ENCODE data around the gene SPCS2. TPM values are rescaled to one million over a fixed set of nuclear protein-coding genes. Genes with fewer than 3 reads are reported as not detected.

Gene SPCS2
- total and polyA plus RNA-seq, 2 experiments from 2014 or later: 51.1 to 370 TPM

DNA sequence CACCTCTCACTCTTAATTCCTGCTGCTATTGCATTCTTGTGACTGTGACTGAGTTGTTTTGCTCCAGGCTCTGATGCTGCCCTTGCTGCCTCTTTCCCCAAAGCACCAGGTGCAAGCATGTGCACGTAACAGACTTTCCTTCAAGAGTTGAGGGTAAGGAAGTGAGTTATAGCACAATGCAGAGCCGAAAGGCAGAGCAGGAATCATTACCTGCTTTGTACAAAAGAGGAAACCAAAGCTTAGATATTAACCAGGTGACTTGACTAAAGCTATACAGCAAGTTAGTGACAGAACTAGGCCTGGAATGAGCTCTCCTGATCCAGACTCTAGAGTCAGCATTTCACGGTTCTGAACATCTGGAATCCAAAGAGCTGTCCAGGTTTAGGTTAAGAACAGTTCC, 73.2 kb downstream of the SPCS2 start:
- 56 to 58% methylated on average over 3 of the region's 3 CpGs for WGBS, 2 experiments (ENCODE audit: low coverage in 1 of 2, low lambda C conversion rate in 2 of 2, missing lambda C conversion rate in 2 of 2)
- no peak overlapping the region for H3K4me3 ChIP-seq
- H3K9me2 ChIP-seq (ENCODE audit: insufficient read depth): no peaks in the 10 kb centered on the region
- no peaks in the 10 kb centered on the region for H3K9me3 ChIP-seq (ENCODE audit: low read depth)
- in situ Hi-C loops (cut with MboI): no loop called here
- H3K36me3 ChIP-seq (ENCODE audit: low read depth): no peaks in the 10 kb centered on the region
- H3K27ac ChIP-seq: no peak overlapping the region
- H3K79me2 ChIP-seq (ENCODE audit: insufficient read depth): no peaks in the 10 kb centered on the region
- no peak for TF ChIP-seq EZH2 (IDR thresholded peaks at IDR 0.05; ENCODE audit: insufficient read depth, poor library complexity, severe bottlenecking)
- TF ChIP-seq EZH2phosphoT487 (IDR thresholded peaks at IDR 0.05; ENCODE audit: insufficient read depth, low read depth): no peak
- no peaks in the 10 kb centered on the region for H3K4me1 ChIP-seq (ENCODE audit: insufficient read depth)
- H3K4me2 ChIP-seq (ENCODE audit: unreplicated experiment): no peak overlapping the region
- no peaks in the 10 kb centered on the region for H3K27me3 ChIP-seq (replicated peaks; ENCODE audit: insufficient read depth)
- no peaks in the 10 kb centered on the region for H3F3A ChIP-seq (ENCODE audit: insufficient read depth)
- no peak overlapping the region for H2AFZ ChIP-seq
- no peaks in the 10 kb centered on the region for H4K20me1 ChIP-seq (ENCODE audit: insufficient read depth)
- no peak for DNase-seq
- H3K9ac ChIP-seq: no peak overlapping the region

DNA sequence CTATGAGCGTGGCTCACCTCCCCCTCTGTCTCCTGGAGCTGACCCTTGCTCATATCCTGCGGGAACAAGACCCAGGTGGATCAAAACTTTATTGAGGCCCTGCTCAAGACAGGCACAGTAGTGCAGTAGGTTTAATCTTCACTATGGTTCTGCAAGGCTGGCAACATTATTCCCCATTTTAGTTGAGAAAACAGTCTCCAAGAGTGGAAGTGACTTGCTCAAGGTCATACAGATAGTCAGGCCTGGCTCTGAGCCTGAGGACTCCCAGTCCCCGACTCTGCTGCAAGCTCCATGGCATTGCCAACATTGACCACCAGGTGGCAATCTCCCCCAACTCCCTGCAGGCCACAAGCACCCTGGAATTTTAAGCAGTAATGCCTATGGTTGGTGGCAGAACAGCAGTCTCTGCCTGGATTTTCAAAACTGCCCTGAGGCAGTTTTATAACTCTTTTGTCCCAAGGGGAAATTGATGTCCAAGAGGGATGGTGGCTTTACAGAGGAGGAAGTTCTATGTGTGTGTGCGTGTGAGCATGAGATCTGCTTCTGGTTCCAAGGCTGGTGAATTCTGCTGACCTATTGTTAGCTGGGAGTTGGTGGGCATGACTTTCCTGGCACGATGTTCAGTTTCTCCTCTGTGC, 73.8 kb downstream of the SPCS2 start:
- DNase-seq: peak; percentile 83
- Histone ChIP-seq H3K9me2 (ENCODE audit: insufficient read depth) (no peaks in the 10 kb centered on the region), H3K4me3 (no peak overlapping the region), H3K79me2 (ENCODE audit: insufficient read depth) (no peaks in the 10 kb centered on the region), H3K4me2 (ENCODE audit: unreplicated experiment) (no peak overlapping the region), H2AFZ (no peak overlapping the region), H3K27ac (no peak overlapping the region), H4K20me1 (ENCODE audit: insufficient read depth) (no peaks in the 10 kb centered on the region), H3K9me3 (ENCODE audit: low read depth) (no peaks in the 10 kb centered on the region), H3K4me1 (ENCODE audit: insufficient read depth) (no peaks in the 10 kb centered on the region), H3K9ac (no peak overlapping the region), H3K27me3 (replicated peaks; ENCODE audit: insufficient read depth) (no peaks in the 10 kb centered on the region), H3F3A (ENCODE audit: insufficient read depth) (no peaks in the 10 kb centered on the region), H3K36me3 (ENCODE audit: low read depth) (no peaks in the 10 kb centered on the region)
- 36 to 37% methylated on average over 5 of the region's 5 CpGs for WGBS, 2 experiments (ENCODE audit: low coverage in 1 of 2, low lambda C conversion rate in 2 of 2, missing lambda C conversion rate in 2 of 2)
- TF ChIP-seq EZH2phosphoT487 (IDR thresholded peaks at IDR 0.05; ENCODE audit: insufficient read depth, low read depth): no peak
- TF ChIP-seq EZH2 (IDR thresholded peaks at IDR 0.05; ENCODE audit: insufficient read depth, poor library complexity, severe bottlenecking): no peak
- in situ Hi-C loops (cut with MboI): no loop called here

DNA sequence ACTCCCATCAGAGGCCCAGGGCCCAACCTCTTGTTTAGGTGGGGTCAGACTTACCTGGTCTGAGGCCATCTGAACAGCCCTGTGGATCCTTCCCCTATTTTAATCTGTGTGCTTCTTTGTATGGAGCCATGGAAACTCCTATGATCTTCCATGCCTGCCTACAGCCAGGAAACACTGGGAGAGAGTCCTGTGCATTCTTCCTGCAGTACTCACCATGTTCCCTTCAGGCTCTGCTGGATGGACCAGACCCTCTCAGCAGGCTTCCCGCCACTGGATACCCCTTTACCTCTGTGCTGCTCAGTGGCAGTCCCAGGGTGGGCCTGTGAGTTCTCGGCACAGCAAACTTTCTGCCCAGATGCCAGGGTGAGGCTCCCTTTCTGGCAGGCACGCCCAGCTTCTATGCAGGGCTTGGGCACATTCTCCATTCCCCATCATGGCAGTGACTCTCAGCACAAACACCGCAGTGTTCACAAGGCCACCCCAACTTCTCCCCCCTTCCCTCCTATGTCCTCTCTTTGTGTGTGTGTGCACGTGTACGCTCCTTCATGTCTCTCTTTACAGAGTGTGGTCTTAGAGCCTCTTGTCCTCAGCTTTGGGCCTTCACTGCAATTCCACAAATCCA, 74.5 kb downstream of the SPCS2 start:
- no peak for DNase-seq
- no peak for TF ChIP-seq EZH2 (IDR thresholded peaks at IDR 0.05; ENCODE audit: insufficient read depth, poor library complexity, severe bottlenecking)
- H3K27me3 ChIP-seq (replicated peaks; ENCODE audit: insufficient read depth): no peaks in the 10 kb centered on the region
- no peaks in the 10 kb centered on the region for H3F3A ChIP-seq (ENCODE audit: insufficient read depth)
- no peak overlapping the region for H3K4me2 ChIP-seq (ENCODE audit: unreplicated experiment)
- no peaks in the 10 kb centered on the region for H3K4me1 ChIP-seq (ENCODE audit: insufficient read depth)
- no peak overlapping the region for H2AFZ ChIP-seq
- in situ Hi-C loops (cut with MboI): no loop called here
- WGBS, 2 experiments (ENCODE audit: low coverage in 1 of 2, low lambda C conversion rate in 2 of 2, missing lambda C conversion rate in 2 of 2): 77 to 81% methylated on average over 6 of the region's 6 CpGs
- no peak overlapping the region for H3K9ac ChIP-seq
- H3K4me3 ChIP-seq: no peak overlapping the region
- H3K9me2 ChIP-seq (ENCODE audit: insufficient read depth): no peaks in the 10 kb centered on the region
- H3K79me2 ChIP-seq (ENCODE audit: insufficient read depth): no peaks in the 10 kb centered on the region
- H4K20me1 ChIP-seq (ENCODE audit: insufficient read depth): no peaks in the 10 kb centered on the region
- no peaks in the 10 kb centered on the region for H3K36me3 ChIP-seq (ENCODE audit: low read depth)
- H3K27ac ChIP-seq: no peak overlapping the region
- H3K9me3 ChIP-seq (ENCODE audit: low read depth): no peaks in the 10 kb centered on the region

DNA sequence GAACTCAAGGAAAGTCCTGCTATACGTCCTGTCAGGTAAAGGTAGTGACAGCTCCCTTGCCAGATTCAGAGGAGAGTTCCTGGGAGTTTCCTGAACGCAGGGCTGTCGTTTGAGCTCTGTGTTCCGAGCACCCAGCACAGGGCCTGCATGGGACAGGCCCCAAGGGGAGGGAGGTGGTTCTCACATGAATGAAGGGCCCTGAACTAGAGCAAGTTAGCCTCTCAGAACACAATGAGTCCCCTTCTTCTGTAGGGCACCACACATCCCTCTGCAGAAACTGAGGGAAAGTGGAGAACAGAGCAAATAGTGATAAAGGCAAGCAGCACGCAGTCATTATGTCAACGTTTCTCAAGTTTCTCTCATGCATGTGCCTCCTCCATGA, 75.0 kb downstream of the SPCS2 start:
- Histone ChIP-seq H2AFZ (no peak overlapping the region), H3K27ac (no peak overlapping the region), H3K4me1 (ENCODE audit: insufficient read depth) (no peaks in the 10 kb centered on the region), H3K4me2 (ENCODE audit: unreplicated experiment) (no peak overlapping the region), H3K4me3 (no peak overlapping the region), H3F3A (ENCODE audit: insufficient read depth) (no peaks in the 10 kb centered on the region), H3K79me2 (ENCODE audit: insufficient read depth) (no peaks in the 10 kb centered on the region), H3K9ac (no peak overlapping the region), H3K36me3 (ENCODE audit: low read depth) (no peaks in the 10 kb centered on the region), H3K9me3 (ENCODE audit: low read depth) (no peaks in the 10 kb centered on the region), H4K20me1 (ENCODE audit: insufficient read depth) (no peaks in the 10 kb centered on the region), H3K9me2 (ENCODE audit: insufficient read depth) (no peaks in the 10 kb centered on the region), H3K27me3 (replicated peaks; ENCODE audit: insufficient read depth) (no peaks in the 10 kb centered on the region)
- in situ Hi-C loops (cut with MboI): no loop called here
- 43 to 48% methylated on average over 6 of the region's 6 CpGs for WGBS, 2 experiments (ENCODE audit: low coverage in 1 of 2, low lambda C conversion rate in 2 of 2, missing lambda C conversion rate in 2 of 2)
- no peak for DNase-seq
- TF ChIP-seq EZH2 (IDR thresholded peaks at IDR 0.05; ENCODE audit: insufficient read depth, poor library complexity, severe bottlenecking) (no peak), EZH2phosphoT487 (IDR thresholded peaks at IDR 0.05; ENCODE audit: insufficient read depth, low read depth) (no peak)
